HG03159 (cell line): Measurements from ENCODE around the gene KCND3.

Experiments
- ATAC-seq: cut with Tn5 transposase; IDR thresholded peaks from one replicate; pipeline ENCODE4 v1.9.1; 2021; ENCODE audit warnings: mild to moderate bottlenecking, moderate library complexity; ENCODE audit not compliant: unreplicated experiment

Gene KCND3

GRCh38 chr1:111988743-111989453 lies 570 bp downstream of the KCND3 start:
- no peak for ATAC-seq

GRCh38 chr1:111988377-111988742 lies 1.1 kb downstream of the KCND3 start:
- ATAC-seq: no peak

GRCh38 chr1:111987502-111987901 lies 2.0 kb downstream of the KCND3 start:
- ATAC-seq: no peak

GRCh38 chr1:111983500-111983899 lies 6.0 kb downstream of the KCND3 start:
- ATAC-seq: no peak

- ATAC-seq: no peak
Observed at GRCh38 chr1:111982428-111982827, 7.0 kb downstream of the KCND3 start.

- ATAC-seq: no peak
Observed at GRCh38 chr1:111981871-111982270, 7.6 kb downstream of the KCND3 start.

GRCh38 chr1:111981090-111981489 lies 8.4 kb downstream of the KCND3 start:
- ATAC-seq: no peak

GRCh38 chr1:111980686-111981085 lies 8.8 kb downstream of the KCND3 start:
- no peak for ATAC-seq

GRCh38 chr1:111978695-111979094 lies 10.8 kb downstream of the KCND3 start:
- ATAC-seq: no peak

- ATAC-seq: no peak
Observed at GRCh38 chr1:111977378-111977777, 12.1 kb downstream of the KCND3 start.

GRCh38 chr1:111976842-111977241 lies 12.6 kb downstream of the KCND3 start:
- ATAC-seq: no peak

GRCh38 chr1:111976332-111976731 lies 13.1 kb downstream of the KCND3 start:
- ATAC-seq: no peak

GRCh38 chr1:111973150-111973790 lies 16.2 kb downstream of the KCND3 start:
- no peak for ATAC-seq

GRCh38 chr1:111971396-111971795 lies 18.1 kb downstream of the KCND3 start:
- ATAC-seq: no peak

- ATAC-seq: no peak
Observed at GRCh38 chr1:111968511-111968910, 21.0 kb downstream of the KCND3 start.

GRCh38 chr1:111967886-111968285 lies 21.6 kb downstream of the KCND3 start:
- ATAC-seq: no peak

GRCh38 chr1:111967067-111967690 lies 22.3 kb downstream of the KCND3 start:
- no peak for ATAC-seq

- ATAC-seq: no peak
Observed at GRCh38 chr1:111965781-111966443, 23.6 kb downstream of the KCND3 start.

- ATAC-seq: no peak
Observed at GRCh38 chr1:111963985-111964738, 25.3 kb downstream of the KCND3 start.

- ATAC-seq: no peak
Observed at GRCh38 chr1:111961773-111962565, 27.5 kb downstream of the KCND3 start.
